CD4-positive, CD25-positive, alpha-beta regulatory T cell (primary cell): ENCODE measurements around the gene ATP5PD. TPM values are rescaled to one million over a fixed set of nuclear protein-coding genes. Genes with fewer than 3 reads are reported as not detected.
A peak's percentile ranks its signal among the peaks of the same experiment; 100 is the strongest.

ENCODE experiments used
- ATAC-seq, 2 donors: fragments of 150-1000 bp; cut with Tn5 transposase; one replicate each; pipeline ENCODE4 v1.10.0; 2021; ENCODE audit warnings: low read depth in 2 of 2, moderate number of reproducible peaks in 2 of 2, moderate library complexity in 1 of 2
- DNase-seq, 3 donors: peaks; one replicate each; pipeline versions ENCODE4 v3.0.0 to v3.0.0-alpha.2; 2012 to 2022; ENCODE audit warnings: mixed read lengths in 1 of 3
- H3K27ac ChIP-seq: one replicate; pipeline ENCODE4 v1.7.0; 2013; ENCODE audit warnings: mild to moderate bottlenecking, low read length; ENCODE audit not compliant: insufficient read depth, poor library complexity, severe bottlenecking
- H3K27me3 ChIP-seq: one replicate; pipeline ENCODE4 v1.7.0; 2013; ENCODE audit warnings: low read length; ENCODE audit not compliant: control insufficient read depth, insufficient read depth
- H3K36me3 ChIP-seq: one replicate; pipeline ENCODE4 v1.7.0; 2013; ENCODE audit warnings: mild to moderate bottlenecking, low read length, moderate library complexity; ENCODE audit not compliant: control insufficient read depth, insufficient read depth
- H3K4me1 ChIP-seq: 2 replicates; pipeline ENCODE4 v1.7.0; 2013; ENCODE audit warnings: mild to moderate bottlenecking, low read length; ENCODE audit not compliant: insufficient read depth, control insufficient read depth, poor library complexity, severe bottlenecking
- H3K4me3 ChIP-seq: one replicate; pipeline ENCODE4 v1.7.0; 2013; ENCODE audit warnings: low read depth, mild to moderate bottlenecking, low read length, moderate library complexity
- H3K9me3 ChIP-seq, 2 experiments: 1 replicate in 1 of 2; 2 replicates in 1 of 2; pipeline ENCODE4 v1.7.0; 2013; ENCODE audit warnings: low read length in 2 of 2, mild to moderate bottlenecking in 1 of 2, moderate library complexity in 1 of 2; ENCODE audit not compliant: control insufficient read depth in 2 of 2
- H3K27ac Mint-ChIP-seq, 3 donors: one replicate each; pipeline ENCODE4 v1.8.0; 2020 to 2022; ENCODE audit warnings: mild to moderate bottlenecking in 3 of 3, mixed read lengths in 3 of 3, moderate library complexity in 2 of 3
- H3K27me3 Mint-ChIP-seq: one replicate; pipeline ENCODE4 v1.8.0; 2022; ENCODE audit warnings: mild to moderate bottlenecking, mixed read lengths
- H3K36me3 Mint-ChIP-seq: one replicate; pipeline ENCODE4 v1.8.0; 2020; ENCODE audit warnings: mixed read lengths
- H3K4me1 Mint-ChIP-seq, 4 donors: one replicate each; pipeline ENCODE4 v1.8.0; 2020 to 2022; ENCODE audit warnings: mixed read lengths in 4 of 4, mild to moderate bottlenecking in 1 of 4
- H3K4me3 Mint-ChIP-seq, 4 donors: one replicate each; pipeline ENCODE4 v1.8.0; 2020 to 2022; ENCODE audit warnings: mild to moderate bottlenecking in 4 of 4, mixed read lengths in 4 of 4, moderate library complexity in 3 of 4
- H3K9me3 Mint-ChIP-seq, 7 donors: one replicate each; pipeline ENCODE4 v1.8.0; 2020 to 2022; ENCODE audit warnings: mixed read lengths in 7 of 7, mild to moderate bottlenecking in 3 of 7, moderate library complexity in 2 of 7
- polyA plus RNA-seq, 4 donors: library from polyadenylated mRNA; unstranded; fragments of 300-500 nt; fragmentation: Illumina TruSeq; gene quantifications; one replicate each; pipeline ENCODE4 v1.2.3, GENCODE V29; 2021
- total RNA-seq: library from RNA; stranded (reverse); gene quantifications from one replicate; pipeline ENCODE4 v1.2.3, GENCODE V29; 2022

Gene ATP5PD
- total and polyA plus RNA-seq, 5 donors from 2014 or later = 139 to 536 (median 447) TPM

DNA sequence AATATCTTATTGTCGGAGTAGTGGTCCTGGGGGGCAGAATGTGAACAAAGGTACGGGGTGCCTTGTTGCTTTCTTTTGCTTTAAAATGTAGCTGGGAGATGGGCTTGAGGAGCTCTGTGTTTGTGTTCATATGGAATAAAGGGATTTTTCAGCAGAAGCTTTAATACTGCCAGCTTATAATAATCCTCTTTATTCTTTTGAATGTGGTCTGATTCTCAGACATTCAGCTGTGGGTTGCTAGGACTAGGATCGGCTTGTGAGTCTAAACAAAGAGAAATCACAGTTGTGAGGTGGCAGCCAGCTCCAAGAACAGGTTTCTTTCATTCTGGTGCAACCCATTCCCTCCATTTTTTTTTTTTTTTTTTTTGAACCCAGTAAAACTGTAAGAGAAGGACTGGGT lies 27.1 kb downstream of the ATP5PD start:
- Histone ChIP-seq H3K36me3 (peaks cover 43% of the 10 kb centered on the region), H3K4me1 (no peaks in the 10 kb centered on the region), H3K27me3 (no peaks in the 10 kb centered on the region), H3K4me3 (no peak overlapping the region), H3K9me3 (no peaks in the 10 kb centered on the region), H3K27ac (no peak overlapping the region)
- H3K27me3 Mint-ChIP-seq = no peaks in the 10 kb centered on the region
- ATAC-seq = no peak
- peak overlapping the region in 1 of 4 donors; percentile 43 for H3K4me3 Mint-ChIP-seq
- peaks cover 41% of the 10 kb centered on the region for H3K36me3 Mint-ChIP-seq
- H3K9me3 Mint-ChIP-seq = no peaks in the 10 kb centered on the region
- peaks cover 7 to 18% (median 11%) of the 10 kb centered on the region in 4 donors for H3K4me1 Mint-ChIP-seq
- DNase-seq = no peak
- no peak overlapping the region for H3K27ac Mint-ChIP-seq

DNA sequence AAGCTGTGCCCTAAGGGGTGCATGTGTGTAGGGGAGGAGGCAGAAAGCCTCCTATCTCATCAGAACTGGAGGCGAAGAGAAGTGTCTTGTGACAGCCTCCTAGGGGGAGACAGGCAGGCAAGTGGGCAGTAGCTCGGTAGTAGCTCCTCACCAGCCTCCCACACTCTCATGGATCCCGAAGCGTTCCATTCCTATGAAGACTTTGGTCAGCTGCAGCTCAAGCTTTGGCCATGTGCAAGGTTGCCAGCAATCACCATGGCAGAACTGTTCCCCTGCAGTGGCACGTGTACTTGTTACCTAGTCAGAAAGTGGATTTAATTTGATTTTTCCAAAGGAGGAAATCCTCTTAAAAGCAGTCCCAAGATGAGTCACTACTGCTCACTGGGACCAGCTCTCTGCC lies 27.6 kb downstream of the ATP5PD start:
- ATAC-seq (no peak), DNase-seq (no peak)
- Mint-ChIP-seq H3K27ac (peak overlapping the region in 1 of 3 donors; percentile 20), H3K36me3 (peaks cover 41% of the 10 kb centered on the region), H3K4me1 (peaks cover 9 to 21% (median 14%) of the 10 kb centered on the region in 4 donors), H3K9me3 (no peaks in the 10 kb centered on the region), H3K27me3 (no peaks in the 10 kb centered on the region), H3K4me3 (no peak overlapping the region)
- H3K4me3 ChIP-seq = no peak overlapping the region
- H3K27ac ChIP-seq = no peak overlapping the region
- no peaks in the 10 kb centered on the region for H3K27me3 ChIP-seq
- H3K36me3 ChIP-seq = peaks cover 43% of the 10 kb centered on the region
- no peaks in the 10 kb centered on the region for H3K9me3 ChIP-seq
- no peaks in the 10 kb centered on the region for H3K4me1 ChIP-seq

DNA sequence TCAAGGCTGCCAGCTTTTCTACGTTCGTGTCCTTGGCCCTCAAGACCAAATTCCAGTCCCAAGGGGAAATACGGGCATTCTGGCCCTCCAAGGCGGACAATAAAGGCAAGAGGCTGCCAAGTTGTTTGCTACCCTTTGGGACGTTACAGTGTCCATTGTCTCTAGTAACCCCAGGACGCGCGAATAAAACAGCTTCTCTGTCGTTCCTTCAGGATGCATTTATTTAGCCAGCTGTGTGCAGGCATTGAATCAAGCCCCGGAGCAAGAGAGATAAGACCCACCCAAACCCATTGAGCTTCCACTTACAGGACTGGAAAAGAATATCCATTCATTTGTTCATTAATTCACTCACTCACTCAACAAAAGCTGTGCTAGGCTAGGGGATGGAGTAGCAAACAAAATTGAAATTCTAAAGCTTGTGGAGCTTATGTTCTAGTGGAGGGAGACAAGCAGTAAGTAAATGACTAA lies 33.6 kb downstream of the ATP5PD start:
- peak overlapping the region; percentile 69 for H3K27ac ChIP-seq
- Mint-ChIP-seq H3K4me1 (peaks cover 14 to 46% (median 28%) of the 10 kb centered on the region in 4 donors), H3K27me3 (no peaks in the 10 kb centered on the region), H3K36me3 (peaks cover 12% of the 10 kb centered on the region), H3K9me3 (peaks cover 0 to 1% (median 0%) of the 10 kb centered on the region in 7 donors), H3K4me3 (peak overlapping the region; percentile 95 to 98 (median 96)), H3K27ac (peak overlapping the region; percentile 83 to 95 (median 90))
- peaks cover 16% of the 10 kb centered on the region for H3K4me1 ChIP-seq
- peaks cover 6% of the 10 kb centered on the region for H3K36me3 ChIP-seq
- ATAC-seq (no peak), DNase-seq (no peak)
- H3K4me3 ChIP-seq = peak overlapping the region; percentile 91
- H3K9me3 ChIP-seq = no peaks in the 10 kb centered on the region
- H3K27me3 ChIP-seq = no peaks in the 10 kb centered on the region

DNA sequence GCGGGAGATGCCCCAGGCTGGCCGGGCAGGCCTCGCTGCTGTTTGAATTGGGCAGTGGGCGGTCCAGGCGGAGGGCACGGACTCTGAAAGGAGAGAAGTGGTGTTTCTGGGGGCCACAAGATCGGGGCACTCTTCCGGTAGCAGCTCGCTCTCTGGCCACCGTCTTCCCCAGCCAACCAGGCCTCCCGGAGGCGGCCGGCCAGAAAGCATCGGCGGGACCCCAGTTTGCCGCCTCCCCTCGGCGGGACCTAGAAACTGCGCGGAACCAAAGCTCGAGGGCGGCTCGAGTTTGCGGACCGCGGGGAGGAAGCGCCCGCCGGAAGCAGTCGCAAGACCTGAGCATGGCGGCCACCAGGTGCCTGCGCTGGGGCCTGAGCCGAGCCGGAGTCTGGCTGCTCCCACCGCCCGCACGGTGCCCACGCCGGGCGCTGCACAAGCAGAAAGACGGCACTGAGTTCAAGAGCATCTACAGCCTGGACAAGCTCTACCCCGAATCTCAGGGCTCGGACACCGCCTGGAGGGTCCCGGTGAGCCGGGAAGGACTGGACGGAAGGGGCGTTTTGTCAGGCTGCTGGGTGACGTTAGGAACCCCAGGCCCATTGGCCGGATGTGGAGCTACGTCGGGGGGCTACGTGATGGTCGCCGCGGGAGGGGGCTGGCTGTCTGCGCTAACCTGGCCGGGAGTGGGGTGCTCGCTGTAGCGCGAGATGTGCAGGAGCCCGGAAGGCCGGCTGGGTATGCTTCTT lies 34.2 kb downstream of the ATP5PD start, which contains the start of gene MRPL58:
MRPL58 (plus strand) TSS at position 325 of the 746 bp plus-strand sequence; CDS start at position 342, 17 bp downstream.
- no peaks in the 10 kb centered on the region for H3K9me3 ChIP-seq
- peak within 1 kb of the TSS; percentile 91 for H3K4me3 ChIP-seq
- Mint-ChIP-seq H3K4me3 (peak within 1 kb of the TSS; percentile 95 to 98 (median 96)), H3K36me3 (peaks cover 12% of the 10 kb centered on the region), H3K27ac (peak within 1 kb of the TSS; percentile 83 to 95 (median 90)), H3K27me3 (no peaks in the 10 kb centered on the region), H3K4me1 (peaks cover 14 to 44% (median 28%) of the 10 kb centered on the region in 4 donors), H3K9me3 (peaks cover 0 to 1% (median 0%) of the 10 kb centered on the region in 7 donors)
- no peaks in the 10 kb centered on the region for H3K27me3 ChIP-seq
- peak; percentile 92 to 93 for ATAC-seq
- H3K4me1 ChIP-seq = peaks cover 16% of the 10 kb centered on the region
- peaks cover 6% of the 10 kb centered on the region for H3K36me3 ChIP-seq
- peak within 1 kb of the TSS; percentile 69 for H3K27ac ChIP-seq
- DNase-seq = peak; percentile 63 to 91 (median 81)

DNA sequence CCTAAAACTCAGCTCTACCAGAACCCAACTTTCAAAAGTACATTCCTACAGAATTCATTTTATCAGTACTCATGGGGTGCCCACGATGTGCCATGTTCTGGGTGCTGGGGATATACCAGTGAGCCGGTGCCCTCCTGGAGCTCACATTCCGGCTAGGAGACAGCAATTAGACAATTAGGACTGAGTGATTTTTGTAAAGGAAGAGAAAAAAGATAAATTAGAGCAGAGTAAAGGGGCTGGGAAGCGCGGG lies 34.7 kb downstream of the ATP5PD start:
- Histone ChIP-seq H3K4me1 (peaks cover 16% of the 10 kb centered on the region), H3K27me3 (no peaks in the 10 kb centered on the region), H3K36me3 (peaks cover 3% of the 10 kb centered on the region), H3K9me3 (no peaks in the 10 kb centered on the region), H3K4me3 (peak overlapping the region; percentile 13), H3K27ac (peak overlapping the region; percentile 69)
- no peak for DNase-seq
- Mint-ChIP-seq H3K9me3 (peaks cover 0 to 1% (median 0%) of the 10 kb centered on the region in 7 donors), H3K4me3 (peak overlapping the region; percentile 95 to 98 (median 96)), H3K27ac (peak overlapping the region; percentile 69 to 95 (median 90)), H3K27me3 (no peaks in the 10 kb centered on the region), H3K36me3 (peaks cover 12% of the 10 kb centered on the region), H3K4me1 (peaks cover 14 to 43% (median 28%) of the 10 kb centered on the region in 4 donors)
- ATAC-seq = no peak

DNA sequence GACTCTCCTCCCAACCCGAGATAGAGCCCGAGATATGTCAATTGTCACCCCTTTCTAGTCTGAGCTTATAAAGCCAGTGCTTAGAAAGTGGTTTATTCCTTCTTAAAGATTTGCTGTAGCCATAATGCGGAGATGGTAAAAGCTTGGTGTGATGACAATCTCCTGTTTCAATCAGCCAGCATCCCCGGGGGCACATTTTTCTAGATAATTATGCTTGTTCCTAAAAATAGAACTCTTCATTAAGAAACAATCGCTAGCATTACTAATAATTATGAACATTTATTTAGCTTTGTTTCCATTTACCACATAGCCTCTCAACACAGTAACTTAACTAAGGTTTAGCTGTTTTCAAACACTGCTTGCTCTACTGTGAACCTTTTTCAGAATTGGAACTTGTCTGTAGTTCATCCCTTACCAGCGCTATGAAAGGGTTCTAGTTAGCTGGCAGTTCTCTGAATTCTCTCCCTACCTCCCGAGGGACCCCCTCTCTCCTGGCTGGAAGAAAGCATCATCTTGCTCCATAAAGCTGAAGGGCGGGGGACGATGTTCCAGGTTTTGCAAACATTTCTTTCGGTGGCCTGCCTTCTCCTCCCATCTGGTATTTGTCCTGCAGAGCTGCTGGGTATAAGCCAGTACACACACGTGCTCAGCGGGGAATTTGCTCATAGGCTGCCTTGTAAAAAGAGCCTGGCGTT lies 35.2 kb downstream of the ATP5PD start:
- Mint-ChIP-seq H3K27me3 (peaks cover 3% of the 10 kb centered on the region), H3K9me3 (peaks cover 0 to 1% (median 0%) of the 10 kb centered on the region in 7 donors), H3K4me3 (peak overlapping the region; percentile 95 to 98 (median 96)), H3K36me3 (peaks cover 8% of the 10 kb centered on the region), H3K27ac (peak overlapping the region; percentile 69 to 95 (median 90)), H3K4me1 (peaks cover 14 to 41% (median 26%) of the 10 kb centered on the region in 4 donors)
- Histone ChIP-seq H3K4me1 (peaks cover 16% of the 10 kb centered on the region), H3K4me3 (peak overlapping the region; percentile 13), H3K27ac (no peak overlapping the region), H3K36me3 (peaks cover under 1% of the 10 kb centered on the region), H3K27me3 (no peaks in the 10 kb centered on the region), H3K9me3 (no peaks in the 10 kb centered on the region)
- ATAC-seq = no peak
- DNase-seq = no peak

DNA sequence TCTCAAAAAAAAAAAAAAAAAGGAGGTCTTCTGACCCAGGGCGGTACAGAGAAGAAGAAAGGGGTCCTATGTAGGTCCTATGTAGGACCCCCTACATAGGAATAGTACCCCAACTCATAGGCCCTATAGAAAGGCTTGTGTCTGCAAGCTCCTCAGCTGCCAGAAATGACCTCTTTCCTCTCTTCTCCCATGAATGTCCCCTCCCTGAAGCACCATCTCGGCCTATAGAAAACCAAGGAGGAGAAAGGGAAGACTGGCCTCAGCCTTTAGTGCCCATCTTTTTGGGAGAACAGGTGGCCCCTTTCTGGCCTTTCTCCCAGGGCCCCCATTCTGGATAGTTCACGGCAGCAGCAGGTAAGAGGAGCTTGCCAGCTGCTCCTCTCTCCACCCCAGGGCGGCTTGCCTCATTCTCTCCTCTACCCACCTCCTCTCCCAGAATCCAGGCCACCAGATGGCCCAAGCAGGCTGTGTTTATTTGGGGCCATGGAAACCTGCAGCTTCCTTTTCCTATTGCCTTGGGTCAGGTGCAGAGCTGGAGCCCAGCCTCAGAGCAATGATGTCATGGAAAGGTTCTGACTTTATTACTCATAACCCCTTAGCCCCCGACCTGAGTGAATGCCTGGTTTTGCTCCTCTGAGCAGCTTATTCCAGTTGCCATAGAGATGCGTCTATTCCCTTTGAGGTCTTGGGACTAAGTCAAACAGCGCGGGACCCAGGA lies 35.9 kb downstream of the ATP5PD start:
- Mint-ChIP-seq H3K4me1 (peaks cover 14 to 36% (median 25%) of the 10 kb centered on the region in 4 donors), H3K36me3 (peaks cover 4% of the 10 kb centered on the region), H3K9me3 (peaks cover 0 to 1% (median 0%) of the 10 kb centered on the region in 7 donors), H3K27me3 (peaks cover 6% of the 10 kb centered on the region), H3K4me3 (peak overlapping the region; percentile 57 to 98 (median 84)), H3K27ac (peak overlapping the region in 1 of 3 donors; percentile 28)
- Histone ChIP-seq H3K27ac (no peak overlapping the region), H3K4me3 (no peak overlapping the region), H3K27me3 (no peaks in the 10 kb centered on the region), H3K36me3 (no peaks in the 10 kb centered on the region), H3K4me1 (peaks cover 16% of the 10 kb centered on the region), H3K9me3 (no peaks in the 10 kb centered on the region)
- DNase-seq (no peak), ATAC-seq (no peak)
